HepG2 (cell line): ENCODE measurements around the gene OR6C1. TPM values are rescaled to one million over a fixed set of nuclear protein-coding genes. Genes with fewer than 3 reads are reported as not detected.

Experiments
- ATAC-seq: fragments of 200-7000 bp; cut with Tn5 transposase; 3 replicates; pipeline ENCODE4 v1.9.1; 2020; ENCODE audit warnings: mild to moderate bottlenecking, moderate library complexity
- Bru-seq: library from RNA; stranded (reverse); fragments of 400-500 nt; gene quantifications from one replicate; lab custom pipeline; 2021; lab: Mats Ljungman, UMichigan
- BruChase-seq, 2 experiments: library from RNA; stranded (reverse); fragments of 400-500 nt; gene quantifications; one replicate each; lab custom pipeline; 2021; lab: Mats Ljungman, UMichigan
- BruUV-seq: library from RNA; stranded (reverse); fragments of 400-500 nt; replicated peaks from 2 replicates; lab custom pipeline; 2021; lab: Mats Ljungman, UMichigan
- CTCF ChIA-PET: fragments of 300-600 bp; formaldehyde crosslinking; extraction: SDS; loops from one replicate; lab custom pipeline; 2021; ENCODE audit warnings: low total read pairs, inconsistent platforms, low intra/inter-chr PET ratio; lab: Yijun Ruan, JAX
- POLR2A ChIA-PET: fragments of 350-600 bp; sonication (Branson Sonifier 250); formaldehyde crosslinking; loops from one replicate; lab custom pipeline; 2020; ENCODE audit warnings: antibody characterized with exemption, inconsistent platforms; lab: Yijun Ruan, JAX
- DNase-seq: peaks from one replicate; pipeline ENCODE4 v3.0.0-alpha.2; 2015; ENCODE audit warnings: low spot score
- FAIRE-seq: peaks from 3 replicates; lab custom pipeline; 2011; peaks lifted over from hg19 to GRCh38; lab: Jason Lieb, UNC
- H2AFZ ChIP-seq: one replicate; pipeline ENCODE4 v1.6.1; 2011; ENCODE audit warnings: low read length, inconsistent platforms
- H3K27ac ChIP-seq: fragments of 300-600 bp; 3 replicates; pipeline ENCODE4 v1.8.0; 2011; ENCODE audit warnings: mixed run types, mild to moderate bottlenecking, mixed read lengths, low read length, inconsistent platforms; ENCODE audit not compliant: insufficient read depth; ENCODE audit errors: extremely low read length
- H3K27me3 ChIP-seq, 2 experiments: fragments of 200-600 bp in 1 of 2; 2 replicates in 1 of 2; 3 replicates in 1 of 2; pipeline versions ENCODE4 v1.6.0 to v1.8.0; 2011; ENCODE audit warnings: low read length in 2 of 2, mild to moderate bottlenecking in 2 of 2, moderate library complexity in 2 of 2, inconsistent platforms in 1 of 2; ENCODE audit not compliant: insufficient read depth in 2 of 2, control insufficient read depth in 1 of 2
- H3K36me3 ChIP-seq, 2 experiments: fragments of 200-600 bp in 1 of 2; replicated peaks in 1 of 2; 2 replicates in 1 of 2; 3 replicates in 1 of 2; pipeline versions ENCODE4 v1.5.1 to v1.8.0; 2011; ENCODE audit warnings: low read length in 2 of 2, inconsistent platforms in 1 of 2; ENCODE audit not compliant: insufficient read depth in 2 of 2, control insufficient read depth in 1 of 2
- H3K4me1 ChIP-seq: 2 replicates; pipeline ENCODE4 v1.5.1; 2012; ENCODE audit warnings: low read length, inconsistent platforms; ENCODE audit not compliant: insufficient read depth
- H3K4me2 ChIP-seq: 2 replicates; pipeline ENCODE4 v1.6.0; 2011; ENCODE audit warnings: low read depth, low read length, inconsistent platforms
- H3K4me3 ChIP-seq, 3 experiments: fragments of 200-600 bp in 1 of 3; sonication (generic), shearing (Covaris generic) in 1 of 3; replicated peaks in 1 of 3; 2 replicates each; pipeline ENCODE4 v1.5.1; 2011 to 2016; ENCODE audit warnings: low read length in 3 of 3, inconsistent platforms in 2 of 3, low read depth in 2 of 3, mild to moderate bottlenecking in 2 of 3, control low read depth in 1 of 3, mixed read lengths in 1 of 3; ENCODE audit not compliant: insufficient read depth in 1 of 3
- H3K79me2 ChIP-seq: one replicate; pipeline ENCODE4 v1.6.1; 2011; ENCODE audit warnings: low read length, inconsistent platforms; ENCODE audit not compliant: insufficient read depth
- H3K9ac ChIP-seq: 2 replicates; pipeline ENCODE4 v1.6.0; 2011; ENCODE audit warnings: mild to moderate bottlenecking, low read depth, low read length, inconsistent platforms; ENCODE audit not compliant: insufficient read depth
- H3K9me3 ChIP-seq: 2 replicates; pipeline ENCODE4 v1.5.1; 2012; ENCODE audit warnings: mild to moderate bottlenecking, low read length
- H4K20me1 ChIP-seq: 2 replicates; pipeline ENCODE4 v1.6.0; 2011; ENCODE audit warnings: inconsistent platforms, mild to moderate bottlenecking, low read length, moderate library complexity; ENCODE audit not compliant: insufficient read depth
- GABPA ChIP-seq, 2 experiments: IDR thresholded peaks; 2 replicates each; pipeline ENCODE4 v1.6.1; 2011 to 2016; ENCODE audit warnings: low read depth in 2 of 2, low read length in 1 of 2, missing biosample characterization in 1 of 2, missing genetic modification characterization in 1 of 2
- HHEX ChIP-seq: IDR thresholded peaks from 2 replicates; pipeline ENCODE4 v1.6.1; 2016; ENCODE audit warnings: control low read depth
- IRX3 ChIP-seq: sonication (generic); formaldehyde crosslinking; IDR thresholded peaks from 2 replicates; pipeline ENCODE4 v1.8.1; 2023; ENCODE audit warnings: mild to moderate bottlenecking, low read depth, missing genetic modification reagents, borderline replicate concordance
- KAT7 ChIP-seq: IDR thresholded peaks from 2 replicates; pipeline ENCODE4 v1.6.1; 2018; ENCODE audit warnings: borderline replicate concordance, missing compliant biosample characterization
- NR2F2 ChIP-seq: IDR thresholded peaks from 2 replicates; pipeline ENCODE4 v1.6.1; 2012; ENCODE audit warnings: low read depth, inconsistent platforms, borderline replicate concordance
- SMAD1 ChIP-seq: sonication (generic); formaldehyde crosslinking; IDR thresholded peaks from 2 replicates; pipeline ENCODE4 v1.4.0; 2020; ENCODE audit warnings: missing genetic modification reagents, low read depth, mild to moderate bottlenecking, borderline replicate concordance
- ZNF326 ChIP-seq: sonication (generic); formaldehyde crosslinking; IDR thresholded peaks from 2 replicates; pipeline ENCODE4 v1.4.0; 2020; ENCODE audit warnings: missing genetic modification reagents, borderline replicate concordance
- ZNF33B ChIP-seq: sonication (generic); formaldehyde crosslinking; IDR thresholded peaks from 2 replicates; pipeline ENCODE4 v1.5.1; 2020; ENCODE audit warnings: mild to moderate bottlenecking, missing genetic modification reagents
- WGBS: methylation state at CpG from one replicate; pipeline ENCODE4 v1.1.6; 2017; ENCODE audit warnings: low lambda C conversion rate; 5-methylcytosine and 5-hydroxymethylcytosine counted together
- in situ Hi-C: cut with HindIII; loops from 2 replicates; pipeline ENCODE4 v1.10.0; 2017; ENCODE audit warnings: low pct_unique_long_range_greater_than_20kb; ENCODE audit not compliant: extremely low pct_ligation_motif_present
- intact Hi-C: fragments of 100-400 bp; cut with micrococcal nuclease; formaldehyde crosslinking; loops from one replicate; pipeline ENCODE4 v1.10.0; 2022; ENCODE audit not compliant: unreplicated experiment
- long read RNA-seq, 2 experiments: library from RNA in 1 of 2; library from polyadenylated mRNA in 1 of 2; stranded (forward) in 1 of 2; unstranded in 1 of 2; transcript quantifications; one replicate each; pipeline ENCODE4 v2.0.0, GENCODE V29; 2019 to 2022
- polyA minus RNA-seq, 3 experiments: library from RNA; depleted of rRNA, polyadenylated mRNA; stranded (reverse); fragments of >200 nt; gene quantifications; 2 replicates each; pipeline ENCODE4 v1.2.3, GENCODE V29; 2011; ENCODE audit warnings: low replicate concordance in 1 of 3
- polyA plus RNA-seq, 8 experiments: library from polyadenylated mRNA; depleted of rRNA in 3 of 8; stranded (reverse) in 7 of 8; unstranded in 1 of 8; fragments of >200 nt; fragmentation: Illumina TruSeq in 4 of 8; extraction: Trizol in 4 of 8; gene quantifications; 2 replicates each; pipeline versions ENCODE4 v1.2.1 to v1.2.3, GENCODE V29; 2011 to 2016; ENCODE audit warnings: low read depth in 4 of 8, missing spikeins in 1 of 8, mixed read lengths in 1 of 8; ENCODE audit not compliant: insufficient read depth in 1 of 8
- total RNA-seq, 5 experiments: library from RNA; depleted of rRNA; stranded (reverse); fragments of >200 nt; fragmentation: Illumina TruSeq; extraction: Trizol; gene quantifications; 2 replicates each; pipeline ENCODE4 v1.2.3, GENCODE V29; 2016; ENCODE audit warnings: low read depth in 1 of 5
- TF ChIP-seq, protein P1 (sequence below): sonication (generic); formaldehyde crosslinking; IDR thresholded peaks from 2 replicates; pipeline ENCODE4 v1.8.1; 2023; ENCODE audit warnings: mild to moderate bottlenecking, inconsistent platforms, moderate library complexity, missing genetic modification reagents, borderline replicate concordance
- TF ChIP-seq, protein P2 (sequence below): sonication (generic); formaldehyde crosslinking; IDR thresholded peaks from 2 replicates; pipeline ENCODE4 v1.4.0; 2020; ENCODE audit warnings: missing genetic modification reagents

The OR6C1 gene
- not detected in 2 replicates for total RNA-seq (2016; rRNA removed; fragmentation: Illumina TruSeq; extraction: Trizol)
- total RNA-seq (2016; cell fraction: cytosol; rRNA removed; fragmentation: Illumina TruSeq; extraction: Trizol; ENCODE audit: low read depth), result not detected in 2 replicates
- total RNA-seq (2016; cell fraction: insoluble cytoplasmic fraction; rRNA removed; fragmentation: Illumina TruSeq; extraction: Trizol), result not detected in 2 replicates
- total RNA-seq (2016; cell fraction: membrane; rRNA removed; fragmentation: Illumina TruSeq; extraction: Trizol), result not detected in 2 replicates
- total RNA-seq (2016; cell fraction: nucleus; rRNA removed; fragmentation: Illumina TruSeq; extraction: Trizol), result not detected in 2 replicates
- not detected in 2 replicates for polyA plus RNA-seq (2011; rRNA removed)
- not detected in 2 replicates for polyA plus RNA-seq (2011; cell fraction: cytosol; rRNA removed)
- polyA plus RNA-seq (2011; cell fraction: nucleus; rRNA removed), result not detected in 2 replicates
- not detected in 2 replicates for polyA plus RNA-seq (2012)
- not detected in 2 replicates for polyA plus RNA-seq (2016; cell fraction: cytosol; fragmentation: Illumina TruSeq; extraction: Trizol; ENCODE audit: low read depth)
- polyA plus RNA-seq (2016; cell fraction: insoluble cytoplasmic fraction; fragmentation: Illumina TruSeq; extraction: Trizol; ENCODE audit: low read depth), result not detected in 2 replicates
- polyA plus RNA-seq (2016; cell fraction: membrane; fragmentation: Illumina TruSeq; extraction: Trizol; ENCODE audit: low read depth), result not detected in 2 replicates
- not detected in 2 replicates for polyA plus RNA-seq (2016; cell fraction: nucleus; fragmentation: Illumina TruSeq; extraction: Trizol; ENCODE audit: insufficient read depth, low read depth)
- polyA minus RNA-seq (2011; rRNA and poly(A)+ RNA removed; ENCODE audit: low replicate concordance), result not detected in 2 replicates
- polyA minus RNA-seq (2011; cell fraction: cytosol; rRNA and poly(A)+ RNA removed), result not detected in 2 replicates
- polyA minus RNA-seq (2011; cell fraction: nucleus; rRNA and poly(A)+ RNA removed), result not detected in 2 replicates
- Bru-seq, nascent RNA, result not detected
- BruChase-seq, experiment 1, labeled RNA remaining after a 6-hour chase, result not detected
- BruChase-seq, experiment 2, labeled RNA remaining after a 2-hour chase, result not detected
- long read RNA-seq, experiment 1, result 0 reads
- long read RNA-seq, experiment 2, result 0 reads

DNA sequence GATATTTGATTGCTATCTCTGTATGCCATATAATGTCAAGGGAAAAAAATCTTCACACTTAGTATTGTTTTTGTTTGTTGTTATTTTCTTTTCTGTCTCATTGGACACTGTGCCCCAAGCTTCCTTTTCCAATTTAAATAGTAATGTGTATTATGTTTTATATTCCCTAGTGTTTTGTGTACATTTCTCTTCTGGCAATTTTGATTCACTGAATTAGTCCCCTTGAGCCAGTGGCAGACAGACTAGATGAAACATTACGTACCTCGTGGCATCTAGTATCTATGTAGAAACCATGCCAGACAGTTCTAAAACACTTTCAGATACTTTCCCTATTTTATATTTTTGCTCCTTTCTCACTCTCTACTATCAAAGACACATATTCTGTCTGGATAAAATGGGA is at the start of gene OR6C1:
OR6C1 (plus strand) TSS at position 301 of the 400 bp plus-strand sequence. CDS start 6,257 bp downstream, outside the sequence.
- H3K9ac ChIP-seq, result no peak within 1 kb of the TSS
- DNase-seq (no peak), ATAC-seq (no peak), FAIRE-seq (no peak)
- no peak within 1 kb of the TSS for H3K4me3 ChIP-seq
- intact Hi-C loops (no loop called here), in situ Hi-C loops (no loop called here)
- H3K27me3 ChIP-seq, result no peaks in the 10 kb centered on the region
- ChIA-PET POLR2A (no interaction called here), CTCF (no interaction called here)
- no peaks in the 10 kb centered on the region for H4K20me1 ChIP-seq
- H3K79me2 ChIP-seq, result no peaks in the 10 kb centered on the region
- no peak within 1 kb of the TSS for H3K4me2 ChIP-seq
- no peaks in the 10 kb centered on the region for H3K4me1 ChIP-seq
- H3K9me3 ChIP-seq, result no peaks in the 10 kb centered on the region
- H3K36me3 ChIP-seq, result no peaks in the 10 kb centered on the region
- no peak within 1 kb of the TSS for H2AFZ ChIP-seq
- no peak within 1 kb of the TSS for H3K27ac ChIP-seq
- TF ChIP-seq ZNF33B (CRISPR knock-in tag), result no peak
- TF ChIP-seq HHEX (CRISPR knock-in tag), result no peak
- TF ChIP-seq SMAD1 (CRISPR knock-in tag), result no peak
- TF ChIP-seq, protein P1, sequence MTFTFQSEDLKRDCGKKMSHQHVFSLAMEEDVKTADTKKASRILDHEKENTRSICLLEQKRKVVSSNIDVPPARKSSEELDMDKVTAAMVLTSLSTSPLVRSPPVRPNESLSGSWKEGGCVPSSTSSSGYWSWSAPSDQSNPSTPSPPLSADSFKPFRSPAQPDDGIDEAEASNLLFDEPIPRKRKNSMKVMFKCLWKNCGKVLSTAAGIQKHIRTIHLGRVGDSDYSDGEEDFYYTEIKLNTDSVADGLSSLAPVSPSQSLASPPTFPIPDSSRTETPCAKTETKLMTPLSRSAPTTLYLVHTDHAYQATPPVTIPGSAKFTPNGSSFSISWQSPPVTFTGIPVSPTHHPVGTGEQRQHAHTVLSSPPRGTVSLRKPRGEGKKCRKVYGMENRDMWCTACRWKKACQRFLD (CRISPR knock-in tag), result no peak
- TF ChIP-seq GABPA (IDR thresholded peaks at IDR 0.05; ENCODE audit: low read depth, low read length), result no peak
- TF ChIP-seq GABPA (CRISPR knock-in tag; IDR thresholded peaks at IDR 0.05; ENCODE audit: low read depth), result no peak
- TF ChIP-seq NR2F2, result no peak
- no peak for TF ChIP-seq IRX3 (CRISPR knock-in tag)
- TF ChIP-seq KAT7 (CRISPR knock-in tag), result no peak
- TF ChIP-seq, protein P2, sequence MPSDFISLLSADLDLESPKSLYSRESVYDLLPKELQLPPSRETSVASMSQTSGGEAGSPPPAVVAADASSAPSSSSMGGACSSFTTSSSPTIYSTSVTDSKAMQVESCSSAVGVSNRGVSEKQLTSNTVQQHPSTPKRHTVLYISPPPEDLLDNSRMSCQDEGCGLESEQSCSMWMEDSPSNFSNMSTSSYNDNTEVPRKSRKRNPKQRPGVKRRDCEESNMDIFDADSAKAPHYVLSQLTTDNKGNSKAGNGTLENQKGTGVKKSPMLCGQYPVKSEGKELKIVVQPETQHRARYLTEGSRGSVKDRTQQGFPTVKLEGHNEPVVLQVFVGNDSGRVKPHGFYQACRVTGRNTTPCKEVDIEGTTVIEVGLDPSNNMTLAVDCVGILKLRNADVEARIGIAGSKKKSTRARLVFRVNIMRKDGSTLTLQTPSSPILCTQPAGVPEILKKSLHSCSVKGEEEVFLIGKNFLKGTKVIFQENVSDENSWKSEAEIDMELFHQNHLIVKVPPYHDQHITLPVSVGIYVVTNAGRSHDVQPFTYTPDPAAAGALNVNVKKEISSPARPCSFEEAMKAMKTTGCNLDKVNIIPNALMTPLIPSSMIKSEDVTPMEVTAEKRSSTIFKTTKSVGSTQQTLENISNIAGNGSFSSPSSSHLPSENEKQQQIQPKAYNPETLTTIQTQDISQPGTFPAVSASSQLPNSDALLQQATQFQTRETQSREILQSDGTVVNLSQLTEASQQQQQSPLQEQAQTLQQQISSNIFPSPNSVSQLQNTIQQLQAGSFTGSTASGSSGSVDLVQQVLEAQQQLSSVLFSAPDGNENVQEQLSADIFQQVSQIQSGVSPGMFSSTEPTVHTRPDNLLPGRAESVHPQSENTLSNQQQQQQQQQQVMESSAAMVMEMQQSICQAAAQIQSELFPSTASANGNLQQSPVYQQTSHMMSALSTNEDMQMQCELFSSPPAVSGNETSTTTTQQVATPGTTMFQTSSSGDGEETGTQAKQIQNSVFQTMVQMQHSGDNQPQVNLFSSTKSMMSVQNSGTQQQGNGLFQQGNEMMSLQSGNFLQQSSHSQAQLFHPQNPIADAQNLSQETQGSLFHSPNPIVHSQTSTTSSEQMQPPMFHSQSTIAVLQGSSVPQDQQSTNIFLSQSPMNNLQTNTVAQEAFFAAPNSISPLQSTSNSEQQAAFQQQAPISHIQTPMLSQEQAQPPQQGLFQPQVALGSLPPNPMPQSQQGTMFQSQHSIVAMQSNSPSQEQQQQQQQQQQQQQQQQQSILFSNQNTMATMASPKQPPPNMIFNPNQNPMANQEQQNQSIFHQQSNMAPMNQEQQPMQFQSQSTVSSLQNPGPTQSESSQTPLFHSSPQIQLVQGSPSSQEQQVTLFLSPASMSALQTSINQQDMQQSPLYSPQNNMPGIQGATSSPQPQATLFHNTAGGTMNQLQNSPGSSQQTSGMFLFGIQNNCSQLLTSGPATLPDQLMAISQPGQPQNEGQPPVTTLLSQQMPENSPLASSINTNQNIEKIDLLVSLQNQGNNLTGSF (CRISPR knock-in tag), result no peak
- no peak for TF ChIP-seq ZNF326
- TF ChIP-seq, all 625 proteins: peak for 0
- WGBS, result 20% methylated on average over 2 of the region's 2 CpGs
- BruUV-seq, result no TSS peak
